Ishikawa (cell line): ENCODE data around the gene TSPAN18.

Experiments used
- EP300 ChIP-seq: IDR thresholded peaks from 2 replicates; pipeline ENCODE4 v1.6.1; 2012; ENCODE audit warnings: borderline replicate concordance
- RAD21 ChIP-seq: IDR thresholded peaks from 2 replicates; pipeline ENCODE4 v1.6.1; 2012; ENCODE audit warnings: low read depth
- TAF1 ChIP-seq: IDR thresholded peaks from 2 replicates; pipeline ENCODE4 v1.6.1; 2012; ENCODE audit warnings: low read depth, mild to moderate bottlenecking
- TF ChIP-seq, protein P1 (sequence below): IDR thresholded peaks from 2 replicates; pipeline ENCODE4 v1.6.1; 2012
- TF ChIP-seq, protein P2 (sequence below): IDR thresholded peaks from 2 replicates; pipeline ENCODE4 v1.6.1; 2012; ENCODE audit warnings: low read depth, mild to moderate bottlenecking

DNA sequence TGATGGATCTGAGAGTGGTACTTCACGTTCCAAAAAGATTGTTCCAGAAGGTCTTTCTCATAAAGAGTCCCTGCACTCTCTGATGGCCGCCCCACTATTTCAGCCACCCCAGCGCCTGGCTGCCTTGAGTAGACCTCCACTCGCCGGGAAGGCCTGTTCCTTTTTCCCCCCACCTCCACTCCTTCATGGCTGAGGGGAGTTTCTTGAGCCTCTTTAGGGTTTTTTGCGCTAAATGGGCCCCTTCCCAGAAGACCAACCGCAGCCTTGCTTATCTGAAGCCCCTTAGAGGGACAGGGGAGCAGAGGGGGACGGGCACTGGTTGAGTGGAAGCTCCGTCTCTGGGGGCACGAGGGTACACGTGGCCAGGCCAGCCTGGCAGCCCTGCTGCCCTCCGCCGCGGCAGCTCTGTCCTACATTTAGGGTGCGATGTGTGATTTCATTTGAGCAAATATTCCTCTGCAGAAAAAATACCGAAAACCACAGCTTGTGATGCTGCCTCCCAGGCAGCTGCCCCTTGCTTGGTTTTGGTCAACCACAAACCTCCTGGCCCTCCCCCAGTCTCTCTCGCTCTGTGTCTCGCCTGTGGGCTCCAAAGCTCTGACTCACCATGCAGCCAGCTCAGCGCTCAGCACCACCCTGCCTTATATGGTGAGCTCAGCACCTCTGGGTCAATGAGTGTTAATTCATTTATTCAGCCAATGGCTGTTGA lies 135.2 kb downstream of the TSPAN18 start:
- TF ChIP-seq, protein P1, sequence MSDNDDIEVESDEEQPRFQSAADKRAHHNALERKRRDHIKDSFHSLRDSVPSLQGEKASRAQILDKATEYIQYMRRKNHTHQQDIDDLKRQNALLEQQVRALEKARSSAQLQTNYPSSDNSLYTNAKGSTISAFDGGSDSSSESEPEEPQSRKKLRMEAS: peak; percentile 68; the same call in 1 of the 2 replicates
- TF ChIP-seq, protein P2, sequence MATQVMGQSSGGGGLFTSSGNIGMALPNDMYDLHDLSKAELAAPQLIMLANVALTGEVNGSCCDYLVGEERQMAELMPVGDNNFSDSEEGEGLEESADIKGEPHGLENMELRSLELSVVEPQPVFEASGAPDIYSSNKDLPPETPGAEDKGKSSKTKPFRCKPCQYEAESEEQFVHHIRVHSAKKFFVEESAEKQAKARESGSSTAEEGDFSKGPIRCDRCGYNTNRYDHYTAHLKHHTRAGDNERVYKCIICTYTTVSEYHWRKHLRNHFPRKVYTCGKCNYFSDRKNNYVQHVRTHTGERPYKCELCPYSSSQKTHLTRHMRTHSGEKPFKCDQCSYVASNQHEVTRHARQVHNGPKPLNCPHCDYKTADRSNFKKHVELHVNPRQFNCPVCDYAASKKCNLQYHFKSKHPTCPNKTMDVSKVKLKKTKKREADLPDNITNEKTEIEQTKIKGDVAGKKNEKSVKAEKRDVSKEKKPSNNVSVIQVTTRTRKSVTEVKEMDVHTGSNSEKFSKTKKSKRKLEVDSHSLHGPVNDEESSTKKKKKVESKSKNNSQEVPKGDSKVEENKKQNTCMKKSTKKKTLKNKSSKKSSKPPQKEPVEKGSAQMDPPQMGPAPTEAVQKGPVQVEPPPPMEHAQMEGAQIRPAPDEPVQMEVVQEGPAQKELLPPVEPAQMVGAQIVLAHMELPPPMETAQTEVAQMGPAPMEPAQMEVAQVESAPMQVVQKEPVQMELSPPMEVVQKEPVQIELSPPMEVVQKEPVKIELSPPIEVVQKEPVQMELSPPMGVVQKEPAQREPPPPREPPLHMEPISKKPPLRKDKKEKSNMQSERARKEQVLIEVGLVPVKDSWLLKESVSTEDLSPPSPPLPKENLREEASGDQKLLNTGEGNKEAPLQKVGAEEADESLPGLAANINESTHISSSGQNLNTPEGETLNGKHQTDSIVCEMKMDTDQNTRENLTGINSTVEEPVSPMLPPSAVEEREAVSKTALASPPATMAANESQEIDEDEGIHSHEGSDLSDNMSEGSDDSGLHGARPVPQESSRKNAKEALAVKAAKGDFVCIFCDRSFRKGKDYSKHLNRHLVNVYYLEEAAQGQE: no peak
- no peak for TF ChIP-seq TAF1
- no peak for TF ChIP-seq RAD21
- TF ChIP-seq EP300: peak; percentile 79; the same call in 1 of the 2 replicates
